Body of pancreas (tissue), 4 donors: ENCODE results near the gene DGCR6L. TPM values are rescaled to one million over a fixed set of nuclear protein-coding genes. Genes with fewer than 3 reads are reported as not detected.

Source experiments
- ATAC-seq: fragments of 150-250 bp; one replicate; pipeline ENCODE4 v1.9.1; 2016
- DNase-seq, 4 donors: peaks; one replicate each; pipeline ENCODE4 v3.0.0-alpha.2; 2019
- H3K27ac ChIP-seq, 4 donors: fragments of 200-600 bp; sonication (generic); 1 replicate in 3 of 4; 2 replicates in 1 of 4; pipeline versions ENCODE4 v1.5.1 to v1.6.1; 2016 to 2019; ENCODE audit warnings: mild to moderate bottlenecking in 1 of 4, mixed read lengths in 1 of 4, moderate library complexity in 1 of 4
- H3K27me3 ChIP-seq, 2 donors: fragments of 200-600 bp; sonication (generic); one replicate each; pipeline ENCODE4 v1.6.0; 2016; ENCODE audit warnings: mild to moderate bottlenecking in 1 of 2
- H3K36me3 ChIP-seq, 2 donors: fragments of 200-600 bp; sonication (generic); replicated peaks in 1 of 2; 2 replicates each; pipeline ENCODE4 v1.5.1; 2016; ENCODE audit warnings: low read depth in 2 of 2; ENCODE audit not compliant: insufficient read depth in 1 of 2
- H3K4me1 ChIP-seq: fragments of 200-600 bp; sonication (generic); one replicate; pipeline ENCODE4 v1.6.0; 2016
- H3K4me3 ChIP-seq, 2 donors: fragments of 200-600 bp; sonication (generic); 1 replicate in 1 of 2; 2 replicates in 1 of 2; pipeline ENCODE4 v1.5.1; 2016 to 2019
- H3K9me3 ChIP-seq, 3 donors: fragments of 200-600 bp; sonication (generic); 1 replicate in 2 of 3; 2 replicates in 1 of 3; pipeline ENCODE4 v1.5.1; 2016
- POLR2A ChIP-seq, 3 donors: fragments of 450-650 bp; IDR thresholded peaks; one replicate each; pipeline ENCODE4 v1.6.1; 2016; ENCODE audit warnings: antibody characterized with exemption in 3 of 3, mild to moderate bottlenecking in 2 of 3
- WGBS, 2 donors: methylation state at CpG; one replicate each; pipeline ENCODE4 v1.1.5; 2017; 5-methylcytosine and 5-hydroxymethylcytosine counted together
- intact Hi-C: fragments of 100-400 bp; cut with DNase I; formaldehyde crosslinking; loops from one replicate; pipeline ENCODE4 v1.15.1; 2023
- total RNA-seq, 2 donors: library from RNA; depleted of rRNA; stranded (reverse); fragments of >200 nt; gene quantifications; one replicate each; pipeline ENCODE4 v1.1.0, GENCODE V29; 2016
- TF ChIP-seq, protein P1 (sequence below), 7 experiments: fragments of 450-650 bp in 4 of 7; fragments of 200-600 bp in 3 of 7; sonication (generic) in 3 of 7; IDR thresholded peaks; one replicate each; pipeline ENCODE4 v1.5.1; 2016 to 2019; ENCODE audit warnings: antibody characterized with exemption in 7 of 7

Gene DGCR6L
- total RNA-seq, 2 donors from 2014 or later = 24.4 to 52.4 TPM

DNA sequence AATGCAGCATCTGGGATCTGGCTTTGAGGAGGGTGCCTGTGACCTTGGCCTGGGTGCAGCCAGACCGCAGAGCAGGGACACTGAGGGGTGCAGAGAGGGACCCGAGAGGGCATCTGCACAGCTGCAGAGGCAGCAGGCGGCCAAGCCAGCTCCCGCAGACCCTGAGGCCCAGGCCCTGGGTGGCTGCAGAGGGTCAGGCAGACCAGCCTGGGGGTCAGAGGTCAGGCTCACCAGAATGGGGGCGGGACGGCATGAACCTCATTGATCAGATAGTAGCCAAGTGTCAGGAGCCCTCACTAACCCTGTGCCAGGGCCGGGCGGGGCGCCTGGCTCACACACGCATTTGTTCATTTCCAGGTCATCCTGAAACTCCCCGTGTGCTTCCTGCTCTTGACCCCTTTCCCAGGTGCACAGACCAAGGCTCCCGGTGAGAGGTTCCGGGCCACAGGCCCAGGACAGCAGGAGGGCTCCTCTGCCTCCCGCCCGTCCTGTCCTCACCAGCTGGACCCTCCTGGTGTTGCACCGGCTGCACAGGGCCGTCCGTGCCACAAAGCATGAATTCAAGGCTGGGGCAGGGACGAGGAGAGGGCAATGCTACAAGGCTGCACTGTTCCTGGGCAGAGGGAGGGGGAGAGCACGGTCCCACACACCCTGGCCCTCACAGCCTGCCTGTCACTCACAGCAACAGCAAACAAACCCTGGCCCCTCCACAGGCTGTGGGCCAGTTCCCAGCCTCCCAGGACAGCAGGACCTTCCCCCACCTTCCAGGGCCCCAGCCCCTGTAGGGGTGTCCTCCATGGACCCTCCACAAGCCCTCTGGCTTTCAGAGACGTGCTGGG is 55.0 kb downstream of the DGCR6L start:
- no peak for ATAC-seq
- 51 to 67% methylated on average over 11 to 19 of the region's 21 CpGs for WGBS, 2 donors
- Histone ChIP-seq H3K9me3 (no peaks in the 10 kb centered on the region), H3K27me3 (no peaks in the 10 kb centered on the region), H3K4me3 (no peak overlapping the region), H3K4me1 (peaks cover 30% of the 10 kb centered on the region), H3K36me3 (no peaks in the 10 kb centered on the region), H3K27ac (no peak overlapping the region)
- intact Hi-C loops = no loop called here
- peak in 3 of 4 donors; percentile 28 to 72 (median 68) for DNase-seq
- no peak for TF ChIP-seq POLR2A (IDR thresholded peaks at IDR 0.05)
- TF ChIP-seq, protein P1, sequence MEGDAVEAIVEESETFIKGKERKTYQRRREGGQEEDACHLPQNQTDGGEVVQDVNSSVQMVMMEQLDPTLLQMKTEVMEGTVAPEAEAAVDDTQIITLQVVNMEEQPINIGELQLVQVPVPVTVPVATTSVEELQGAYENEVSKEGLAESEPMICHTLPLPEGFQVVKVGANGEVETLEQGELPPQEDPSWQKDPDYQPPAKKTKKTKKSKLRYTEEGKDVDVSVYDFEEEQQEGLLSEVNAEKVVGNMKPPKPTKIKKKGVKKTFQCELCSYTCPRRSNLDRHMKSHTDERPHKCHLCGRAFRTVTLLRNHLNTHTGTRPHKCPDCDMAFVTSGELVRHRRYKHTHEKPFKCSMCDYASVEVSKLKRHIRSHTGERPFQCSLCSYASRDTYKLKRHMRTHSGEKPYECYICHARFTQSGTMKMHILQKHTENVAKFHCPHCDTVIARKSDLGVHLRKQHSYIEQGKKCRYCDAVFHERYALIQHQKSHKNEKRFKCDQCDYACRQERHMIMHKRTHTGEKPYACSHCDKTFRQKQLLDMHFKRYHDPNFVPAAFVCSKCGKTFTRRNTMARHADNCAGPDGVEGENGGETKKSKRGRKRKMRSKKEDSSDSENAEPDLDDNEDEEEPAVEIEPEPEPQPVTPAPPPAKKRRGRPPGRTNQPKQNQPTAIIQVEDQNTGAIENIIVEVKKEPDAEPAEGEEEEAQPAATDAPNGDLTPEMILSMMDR (IDR thresholded peaks at IDR 0.05) = no peak

Other genes starting within 250 kb of the DGCR6L start
- gene DGCR8, start 239.8 kb downstream of the DGCR6L start, total RNA-seq = 10 to 100 TPM; 25.7 to 53.4 TPM
- gene RANBP1, start 204.0 kb downstream of the DGCR6L start, total RNA-seq = 100 to 1,000 TPM in 1 of 2 donors, 10 to 100 TPM in 1; 69.3 to 134 TPM
- 10 to 100 TPM; 76.8 to 98.6 TPM for gene TRMT2A, start 202.8 kb downstream of the DGCR6L start, total RNA-seq
- 10 to 100 TPM; 20.0 to 21.4 TPM for gene ZDHHC8, start 188.3 kb downstream of the DGCR6L start, total RNA-seq
- not detected for gene CCDC188, start 169.0 kb downstream of the DGCR6L start, total RNA-seq
- gene RTN4R, start 51.7 kb downstream of the DGCR6L start, total RNA-seq = 1 to 10 TPM in 1 of 2 donors, under 1 TPM in 1; 0.66 to 1.8 TPM
- 10 to 100 TPM in 1 of 2 donors, 1 to 10 TPM in 1; 7.3 to 10.4 TPM for gene ZNF74, start 74.1 kb upstream of the DGCR6L start, total RNA-seq
- 10 to 100 TPM in 1 of 2 donors, 1 to 10 TPM in 1; 9.9 to 13.5 TPM for gene SCARF2, start 117.8 kb upstream of the DGCR6L start, total RNA-seq
- 10 to 100 TPM; 10.1 to 11.9 TPM for gene KLHL22, start 175.7 kb upstream of the DGCR6L start, total RNA-seq
- gene MED15, start 187.6 kb upstream of the DGCR6L start, total RNA-seq = 10 to 100 TPM; 31.6 to 36.9 TPM